GM18507 (cell line): Measurements from ENCODE around the gene LUZP1.

Experiments
- DNase-seq: peaks from one replicate; pipeline ENCODE4 v3.0.0; 2011; ENCODE audit warnings: low read depth; ENCODE audit not compliant: insufficient read length; ENCODE audit errors: extremely low spot score
- FAIRE-seq: peaks from 2 replicates; lab custom pipeline; 2011; peaks lifted over from hg19 to GRCh38; lab: Jason Lieb, UNC

The LUZP1 gene

DNA sequence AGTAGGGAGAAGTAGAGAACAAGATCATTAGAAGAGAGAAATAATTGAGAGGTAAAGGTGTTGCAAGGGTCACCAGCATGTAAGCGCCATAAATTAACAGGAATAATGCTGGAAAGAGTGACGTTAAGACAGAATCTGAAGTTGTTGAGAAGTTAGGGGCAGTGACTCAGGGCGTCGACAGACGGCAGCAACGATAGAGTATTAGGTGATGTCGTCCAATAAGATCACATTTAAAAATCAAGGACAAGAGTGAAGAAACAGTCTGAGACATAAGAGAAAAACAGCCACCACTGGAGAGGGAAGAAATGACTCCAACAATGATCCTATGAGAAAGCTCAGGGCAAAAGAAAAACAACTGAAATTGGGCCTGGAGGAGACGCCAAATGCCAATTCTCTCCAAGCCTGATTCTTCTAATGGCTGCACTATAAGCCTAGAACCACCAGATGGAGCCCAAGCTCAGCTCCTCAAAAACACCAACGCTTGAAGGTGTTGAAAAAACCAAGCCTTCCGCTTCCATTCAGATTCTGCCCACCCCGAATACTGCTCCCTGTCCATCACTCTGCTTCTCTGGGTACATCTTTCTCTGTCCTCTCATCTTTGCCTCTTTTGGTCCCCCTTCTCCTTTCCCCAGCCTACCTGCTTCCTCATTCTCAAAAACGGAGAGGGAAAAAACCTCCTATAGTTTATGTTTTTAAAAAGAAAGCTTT, 70.0 kb downstream of the LUZP1 start:
- peak; percentile 82 for FAIRE-seq
- peak; percentile 42 for DNase-seq

DNA sequence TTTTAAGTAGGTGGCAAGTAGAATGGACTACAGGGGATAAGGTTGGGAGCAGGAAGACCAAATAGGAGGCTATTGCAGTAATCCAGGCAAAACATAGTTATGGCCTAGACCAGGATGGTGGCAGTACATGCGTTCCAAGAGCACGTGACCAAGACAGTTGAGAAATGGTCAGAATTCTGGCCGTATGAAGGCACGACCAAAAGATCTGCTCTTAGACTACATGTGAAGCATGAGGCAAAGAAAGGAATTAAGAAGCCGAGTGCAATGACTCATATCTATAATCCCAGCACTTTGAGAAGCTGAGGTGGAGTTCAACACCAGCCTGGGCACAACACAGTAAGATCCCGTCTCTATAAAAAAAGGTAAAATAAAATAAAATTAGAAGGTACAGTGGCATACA, 71.3 kb downstream of the LUZP1 start:
- FAIRE-seq (no peak), DNase-seq (no peak)

DNA sequence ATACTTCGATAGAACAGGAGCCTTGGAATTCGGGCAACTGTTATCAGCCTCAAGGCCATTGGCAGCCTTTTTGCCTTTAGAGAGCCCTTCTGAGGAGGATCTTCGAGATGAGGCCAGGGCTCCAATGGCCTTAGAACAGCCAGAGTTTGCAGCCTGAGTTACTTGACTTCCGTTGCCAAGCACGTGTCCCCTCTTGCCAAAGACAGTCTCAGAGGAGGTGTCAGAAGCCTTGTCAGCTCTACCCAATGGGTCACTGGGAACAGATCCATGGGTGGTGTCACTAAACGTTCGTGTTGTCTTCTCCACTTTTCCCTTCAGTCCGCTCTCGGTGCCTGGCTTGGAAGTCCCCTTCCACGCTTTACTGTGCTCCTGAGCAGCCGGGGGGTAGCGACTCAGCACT, 76.2 kb downstream of the LUZP1 start:
- FAIRE-seq (no peak), DNase-seq (no peak)

DNA sequence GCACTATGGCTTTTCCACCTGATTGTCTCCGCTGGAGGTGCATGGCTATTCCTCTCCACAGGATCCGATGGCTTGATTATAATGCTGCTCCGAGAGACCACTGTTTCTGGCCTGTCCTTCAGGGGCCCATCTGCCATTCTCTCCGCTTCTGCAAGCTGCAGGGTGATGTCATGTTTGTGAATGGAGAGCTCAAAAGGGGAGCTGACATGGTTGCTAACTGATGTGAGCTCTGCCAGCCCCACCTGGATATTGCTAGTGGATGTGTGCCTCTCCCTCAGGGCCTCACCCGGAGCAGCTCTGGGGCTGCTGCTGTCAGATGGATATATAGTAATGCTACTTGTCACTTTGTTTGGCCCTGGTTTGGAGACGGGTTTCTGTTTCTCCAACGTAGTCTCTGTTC, 77.1 kb downstream of the LUZP1 start:
- FAIRE-seq (no peak), DNase-seq (no peak)

DNA sequence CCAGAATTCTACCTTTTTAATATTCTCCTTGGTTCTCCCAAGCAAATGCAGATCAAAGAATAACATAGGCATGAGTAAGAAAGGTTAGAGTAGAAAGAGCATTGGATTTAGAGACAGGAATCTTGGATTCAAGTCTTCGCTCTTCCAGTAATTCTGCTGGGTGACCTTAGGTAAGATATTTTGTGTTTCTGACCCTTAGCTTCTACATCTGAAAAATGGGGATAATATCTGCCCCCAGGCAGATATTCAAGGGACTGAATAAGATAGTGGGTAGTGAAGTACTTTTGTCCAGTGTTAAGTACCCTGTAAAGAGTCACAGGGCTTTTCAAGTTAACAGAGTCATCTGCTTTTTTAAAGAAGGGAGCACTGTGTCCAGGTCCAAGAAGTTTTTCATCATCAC, 78.6 kb downstream of the LUZP1 start:
- no peak for FAIRE-seq
- no peak for DNase-seq

DNA sequence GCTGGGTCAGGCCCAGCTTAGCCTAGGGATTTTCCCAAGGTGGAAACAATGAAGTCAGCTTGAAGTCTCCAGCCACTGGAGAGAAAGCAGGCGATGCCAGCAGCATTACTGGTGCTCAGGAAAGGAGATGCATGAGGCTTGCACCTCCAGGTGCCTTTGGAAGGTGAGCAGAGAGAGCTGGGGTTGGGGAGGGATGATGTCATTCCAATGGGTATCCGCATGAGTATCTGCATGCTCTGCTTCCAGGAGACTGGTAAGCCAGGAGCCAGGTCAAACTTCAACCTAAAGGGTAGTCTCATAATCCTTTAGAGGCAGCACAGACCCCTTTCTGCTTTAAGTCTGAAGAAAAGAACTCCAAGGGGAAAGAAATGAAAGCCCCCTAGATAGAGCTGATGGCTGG, 80.6 kb downstream of the LUZP1 start:
- FAIRE-seq (no peak), DNase-seq (no peak)

DNA sequence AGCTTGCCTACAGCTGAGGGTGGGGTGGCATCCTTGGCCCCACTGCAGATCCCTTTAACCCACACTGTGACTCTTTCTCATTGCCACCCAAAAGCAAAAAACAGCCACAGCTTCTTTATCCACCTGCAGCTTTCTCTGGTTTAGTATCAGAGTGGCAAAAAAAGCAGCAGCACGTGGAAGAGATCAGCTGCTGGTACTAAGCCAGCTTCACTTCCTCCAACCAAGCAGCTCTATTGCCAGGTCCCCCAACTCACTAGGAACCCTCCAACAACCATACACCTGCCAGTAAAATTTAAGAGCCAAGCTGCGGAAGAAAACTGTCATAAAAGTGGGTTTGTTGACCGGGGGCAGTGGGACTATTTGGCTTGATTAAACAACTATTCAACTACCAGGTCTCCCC, 83.0 kb downstream of the LUZP1 start:
- FAIRE-seq: no peak
- DNase-seq: no peak

DNA sequence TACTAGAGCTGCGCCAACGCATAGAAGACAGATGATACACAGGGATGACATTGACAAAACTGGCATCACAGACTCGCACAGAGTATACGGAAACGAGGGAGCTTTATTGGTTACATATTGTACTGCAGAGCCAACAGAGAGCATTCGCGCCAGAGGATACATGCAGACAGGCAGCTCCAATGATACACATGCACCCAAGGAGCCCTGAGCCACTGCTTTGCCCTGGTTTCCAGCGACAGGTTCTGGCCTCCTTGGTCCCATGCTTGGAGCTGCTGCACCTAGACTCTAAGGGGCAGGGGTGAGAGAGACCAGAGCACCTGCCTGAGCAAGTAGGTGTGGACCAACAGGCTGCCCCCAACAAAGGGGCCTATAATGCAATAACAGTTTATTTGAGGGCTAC, 83.8 kb downstream of the LUZP1 start:
- FAIRE-seq (no peak), DNase-seq (no peak)

DNA sequence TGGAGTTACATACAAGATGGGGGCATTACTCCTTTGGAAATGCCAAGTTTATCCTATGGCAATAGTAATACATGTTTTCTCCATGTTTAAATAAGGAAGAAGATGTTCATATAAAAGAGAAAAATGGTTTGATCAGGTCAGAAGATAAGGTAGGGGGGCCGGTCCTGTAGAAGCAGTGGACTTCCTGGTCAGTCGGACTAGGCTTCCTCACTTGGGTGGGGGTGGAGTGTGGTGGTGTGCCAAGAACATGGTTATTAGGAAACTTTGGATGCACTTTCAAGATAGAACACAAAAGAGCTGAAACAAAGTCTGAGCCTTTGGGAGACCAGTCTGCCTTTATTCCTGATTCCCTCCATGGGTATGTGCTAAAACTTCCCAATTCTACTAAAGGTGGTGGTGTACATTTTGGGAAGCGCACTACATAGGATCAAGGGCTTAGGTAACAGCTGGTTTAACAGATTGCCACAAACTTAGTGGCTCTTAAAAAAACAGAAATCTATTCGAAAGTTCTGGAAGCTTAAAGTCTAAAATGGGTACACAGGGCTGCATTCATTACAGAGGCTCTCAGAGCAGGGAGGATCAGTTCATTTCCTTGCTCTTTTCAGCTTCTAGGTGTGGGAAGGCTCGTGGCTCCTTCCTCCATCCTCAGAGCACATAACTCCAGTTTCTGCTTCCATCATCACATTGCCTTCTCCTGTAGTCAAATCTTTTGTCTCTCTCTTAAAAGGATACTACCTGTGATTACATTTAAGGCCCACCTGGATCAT, 84.8 kb downstream of the LUZP1 start:
- DNase-seq (no peak), FAIRE-seq (no peak)

DNA sequence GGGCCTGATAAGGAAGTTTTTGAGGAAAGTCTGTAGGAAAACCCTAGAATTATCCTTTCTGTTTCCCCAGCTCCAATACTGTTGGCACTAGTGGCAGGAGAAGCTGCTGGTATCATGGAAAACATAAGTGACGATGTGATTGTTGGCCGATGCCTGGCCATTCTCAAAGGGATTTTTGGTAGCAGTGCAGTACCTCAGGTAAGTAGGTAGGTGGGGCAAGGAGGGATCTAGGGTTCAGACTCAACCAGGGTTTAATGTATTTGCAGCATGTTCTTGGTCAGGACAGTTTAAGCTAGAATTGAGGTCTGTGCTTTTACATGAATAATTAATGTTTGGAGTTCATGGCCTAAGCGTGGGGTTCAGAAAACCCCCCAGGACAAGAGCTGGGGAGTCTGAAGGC, 87.3 kb downstream of the LUZP1 start:
- DNase-seq (no peak), FAIRE-seq (no peak)

DNA sequence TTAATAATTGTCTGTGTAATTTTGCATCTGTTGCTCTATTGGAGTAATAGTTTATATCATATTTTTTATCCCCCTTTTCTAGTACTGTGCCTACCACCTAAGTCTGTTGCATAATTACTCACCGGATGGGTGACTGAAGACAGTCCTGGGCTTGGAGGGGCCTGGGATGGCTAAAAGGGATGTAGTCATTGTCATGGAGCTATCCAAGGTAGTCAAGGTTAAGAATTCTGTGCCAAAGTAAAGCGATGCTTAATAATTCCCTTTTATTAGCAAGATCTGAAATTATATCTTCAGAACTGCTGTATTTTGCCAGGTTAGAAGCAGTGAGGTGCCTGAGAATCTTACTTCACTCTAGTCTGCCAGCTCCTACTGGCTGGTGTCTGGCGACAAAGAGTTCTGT, 87.8 kb downstream of the LUZP1 start:
- no peak for DNase-seq
- FAIRE-seq: no peak

DNA sequence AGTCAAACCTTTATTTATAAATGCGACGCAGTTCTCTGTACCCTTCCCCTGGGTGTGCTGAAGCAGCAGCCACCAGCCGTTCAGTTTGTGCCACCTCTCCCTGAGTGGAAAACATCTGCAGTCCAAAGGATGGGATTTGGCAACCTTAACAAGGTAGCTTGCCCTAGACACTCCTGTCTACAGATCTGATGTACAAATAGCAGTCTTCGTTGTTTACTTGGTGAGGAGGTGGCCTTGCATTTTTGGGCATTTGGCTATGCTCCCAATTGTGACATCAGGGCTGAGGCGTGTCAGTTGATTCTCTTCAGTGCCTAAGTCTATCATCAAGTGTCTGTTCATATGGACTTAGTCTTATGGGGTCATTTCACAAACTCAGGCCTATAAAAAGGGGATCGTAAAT, 89.6 kb downstream of the LUZP1 start:
- no peak for FAIRE-seq

DNA sequence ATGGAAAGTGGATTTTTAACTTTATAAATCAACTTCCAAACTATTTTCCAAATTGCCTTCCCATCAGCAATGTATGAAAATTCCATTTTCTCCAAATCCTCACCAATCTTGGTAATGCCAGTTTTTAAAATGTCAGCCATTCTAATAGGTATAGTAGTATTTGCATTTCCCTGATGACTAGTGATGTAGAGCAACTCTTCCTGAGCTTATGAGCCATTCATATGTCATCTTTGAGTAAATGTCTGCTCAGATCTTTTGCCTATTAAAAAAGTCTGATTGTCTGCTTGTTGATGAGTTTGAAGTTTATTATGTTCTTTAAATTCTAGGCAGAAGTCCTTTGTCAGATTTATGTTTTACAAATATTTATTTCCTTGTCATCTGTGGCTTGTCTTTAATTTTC, 94.6 kb downstream of the LUZP1 start:
- DNase-seq (no peak), FAIRE-seq (no peak)

More for the DNA sequence above, 89.6 kb downstream of the LUZP1 start:
- no peak for DNase-seq

DNA sequence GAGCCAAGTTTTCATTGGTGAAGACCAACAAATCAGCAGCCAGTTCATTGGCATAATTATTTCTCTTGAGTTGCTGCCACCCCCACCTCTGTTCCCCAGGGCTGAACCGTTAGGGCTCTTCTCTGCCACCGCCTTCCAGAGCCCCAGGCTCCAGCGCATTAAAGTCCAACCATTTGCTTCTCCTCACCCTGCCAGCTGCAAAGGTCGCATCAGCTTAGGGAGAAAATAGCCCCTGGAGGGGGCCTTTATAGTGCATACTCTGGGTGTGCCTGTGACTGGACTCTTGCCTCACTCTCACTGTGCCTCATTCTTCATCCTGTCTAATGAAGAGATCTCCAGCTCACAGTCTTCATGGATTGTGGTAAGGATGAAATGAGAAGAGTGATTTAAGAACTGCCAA, 99.0 kb downstream of the LUZP1 start:
- no peak for FAIRE-seq
- DNase-seq: no peak

DNA sequence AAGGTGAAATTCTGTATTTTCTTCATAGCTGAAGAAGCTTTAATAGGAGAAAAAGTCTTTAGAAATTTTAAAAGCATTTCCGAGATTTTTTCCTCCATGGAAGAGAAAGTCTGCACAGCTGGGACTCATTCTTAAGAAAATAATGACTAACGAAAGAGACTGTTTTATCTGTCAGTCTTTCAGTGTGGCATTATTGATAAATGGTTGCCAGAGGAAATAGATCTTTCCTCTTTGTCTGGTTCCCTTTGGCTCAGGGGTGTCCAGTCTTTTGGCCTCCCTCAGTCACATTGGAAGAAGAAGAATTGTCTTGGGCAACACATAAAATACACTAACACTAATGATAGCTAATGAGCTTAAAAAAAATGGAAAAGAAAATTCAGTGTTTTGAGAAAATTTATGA, 99.5 kb downstream of the LUZP1 start:
- FAIRE-seq: no peak
- DNase-seq: no peak

DNA sequence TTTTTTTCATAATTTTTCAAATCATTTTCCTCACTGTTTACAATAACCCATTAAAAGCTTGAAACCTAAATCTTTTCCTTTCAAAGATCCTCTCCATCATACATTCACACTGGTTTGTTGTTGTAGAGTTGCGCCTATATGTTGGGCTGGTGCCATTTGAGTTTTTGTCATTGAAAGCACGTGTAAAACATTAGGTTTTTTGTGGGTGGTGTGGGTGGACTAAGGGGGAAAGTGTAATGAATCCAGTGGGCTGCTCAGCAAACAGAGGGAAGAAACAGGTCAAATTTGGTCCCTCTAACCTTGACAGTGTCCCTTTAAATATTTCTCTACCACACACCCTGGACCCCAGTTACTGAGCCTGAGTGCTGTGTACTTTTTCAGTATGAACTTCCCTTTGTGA, 102.6 kb downstream of the LUZP1 start:
- DNase-seq: no peak

DNA sequence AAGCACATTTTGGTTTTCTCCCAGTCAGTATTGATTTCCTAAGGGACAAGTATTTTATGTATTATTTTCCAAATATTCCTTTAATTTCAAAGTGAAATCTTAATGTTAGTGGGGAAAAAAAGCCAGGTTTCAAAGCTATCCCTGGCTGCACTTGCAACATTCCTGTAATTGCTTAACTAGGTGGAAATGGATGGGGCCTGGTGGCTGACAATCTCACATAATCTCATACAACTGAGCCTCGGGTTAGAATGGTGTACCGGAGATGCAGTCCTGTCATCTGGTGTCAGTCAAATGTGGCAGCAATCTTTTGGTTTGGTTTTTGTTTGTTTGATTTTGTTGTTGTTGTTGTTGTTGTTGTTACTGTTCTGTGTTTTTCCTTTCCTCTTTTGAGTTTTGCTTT, 103.3 kb downstream of the LUZP1 start:
- DNase-seq (no peak), FAIRE-seq (no peak)

More for the DNA sequence above, 102.6 kb downstream of the LUZP1 start:
- FAIRE-seq: no peak

DNA sequence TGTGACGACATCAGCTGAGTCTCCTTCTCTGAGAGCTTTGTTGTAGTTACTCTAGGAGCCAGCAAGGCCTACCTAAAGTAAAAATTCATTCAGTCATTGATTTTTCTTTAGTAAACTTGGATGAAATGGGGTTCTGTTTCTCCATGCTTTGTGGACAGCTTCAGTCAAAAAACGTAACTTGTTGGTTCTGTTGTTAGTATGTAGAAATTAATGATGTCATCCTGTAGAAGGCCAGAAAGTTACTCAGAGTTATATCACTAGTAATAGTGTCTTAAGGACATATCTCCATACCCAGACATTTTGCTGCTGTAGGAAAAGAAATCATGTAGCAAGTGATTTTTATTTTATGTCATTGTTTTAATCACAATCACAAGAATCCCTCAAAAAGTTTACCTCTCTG, 106.4 kb downstream of the LUZP1 start:
- FAIRE-seq: no peak

DNA sequence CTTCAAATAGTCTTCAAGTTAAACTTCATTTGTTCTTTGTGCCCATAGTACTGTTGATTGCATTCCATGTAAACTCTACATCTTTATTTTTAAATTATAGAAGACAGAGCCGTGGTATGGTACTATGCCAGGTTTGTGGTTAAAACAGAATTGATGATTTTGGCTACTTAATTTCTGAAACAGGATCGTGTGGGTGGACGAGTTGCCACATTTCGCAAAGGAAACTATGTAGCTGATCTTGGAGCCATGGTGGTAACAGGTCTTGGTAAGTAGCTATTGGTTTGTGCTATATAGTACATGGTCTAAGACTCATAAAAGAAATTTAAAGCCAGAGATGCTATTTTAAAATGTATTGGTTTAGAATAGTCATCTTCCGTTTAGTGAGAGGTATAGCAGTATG, 111.4 kb downstream of the LUZP1 start:
- DNase-seq (no peak), FAIRE-seq (no peak)

More for the DNA sequence above, 106.4 kb downstream of the LUZP1 start:
- DNase-seq: no peak

DNA sequence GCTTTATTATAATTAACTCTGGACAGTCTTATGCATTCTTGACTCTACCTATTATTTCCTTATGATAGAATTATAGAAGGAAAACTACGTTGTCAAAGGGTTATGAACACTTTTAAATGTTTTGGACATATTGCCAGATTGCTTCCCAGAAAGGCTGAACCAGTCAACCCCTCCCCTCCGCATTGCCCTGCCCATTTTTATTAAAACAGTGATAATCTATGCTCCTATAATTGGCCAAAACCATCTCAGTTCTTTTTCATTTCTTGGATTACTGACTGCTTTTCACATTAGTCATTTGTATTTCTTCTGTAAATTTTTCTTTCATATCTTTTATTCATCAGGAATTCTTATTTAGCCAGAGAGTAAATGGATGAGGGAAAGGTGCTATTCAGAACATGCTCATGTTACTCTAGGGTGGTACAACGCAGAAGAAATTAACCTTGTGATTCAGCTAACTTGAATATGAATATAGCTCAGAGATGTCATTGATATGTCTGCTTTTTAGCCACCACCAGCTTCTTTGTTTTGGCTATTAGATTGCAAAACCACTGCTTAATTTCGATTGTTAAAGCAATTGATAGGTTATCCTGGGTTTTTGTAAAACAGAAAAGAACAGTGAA, 117.3 kb downstream of the LUZP1 start:
- FAIRE-seq: no peak

DNA sequence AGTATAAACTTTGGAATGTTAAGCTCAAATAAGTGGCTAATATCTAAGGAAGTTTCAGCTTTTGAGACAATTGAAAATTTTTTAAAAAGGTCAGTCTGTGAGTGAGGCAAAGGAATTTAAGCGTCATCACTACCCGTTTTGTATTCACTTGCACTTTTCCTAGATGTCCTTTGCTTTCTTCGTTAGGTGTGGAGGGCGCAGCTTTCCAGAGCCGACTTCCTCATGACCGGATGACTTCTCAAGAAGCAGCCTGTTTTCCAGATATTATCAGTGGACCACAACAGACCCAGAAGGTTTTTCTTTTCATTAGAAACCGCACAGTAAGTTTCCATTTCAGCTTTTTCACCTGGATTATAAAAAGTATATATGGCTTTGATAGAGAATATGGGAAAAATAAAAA, 118.5 kb downstream of the LUZP1 start:
- no peak for FAIRE-seq
- DNase-seq: no peak

More for the DNA sequence above, 117.3 kb downstream of the LUZP1 start:
- DNase-seq: no peak
